ENCODE results near the gene ZNF511. TPM values are rescaled to one million over a fixed set of nuclear protein-coding genes. Genes with fewer than 3 reads are reported as not detected.

ZNF511 gene
- total RNA-seq, 1 donor from 2014 or later = 36.3 TPM

- peaks cover 0 to 84% of the 10 kb centered on the region in 2 donors for H3K36me3 ChIP-seq
- H3K27ac ChIP-seq = no peak overlapping the region
- DNase-seq (ENCODE audit: extremely low spot score in 2 of 2) = no peak
- no peaks in the 10 kb centered on the region for H3K4me1 ChIP-seq
- intact Hi-C loops (cut with DNase I) = no loop called here
- H3K9me3 ChIP-seq = no peaks in the 10 kb centered on the region
- no peak overlapping the region for H3K4me3 ChIP-seq
- no peaks in the 10 kb centered on the region for H3K27me3 ChIP-seq
- TF ChIP-seq POLR2AphosphoS5 (IDR thresholded peaks at IDR 0.05; ENCODE audit: insufficient read depth in 1 of 2, low read depth in 1 of 2) (no peak), CTCF (IDR thresholded peaks at IDR 0.05) (no peak)
Observed at GRCh38 chr10:133287832-133288500, 20.7 kb upstream of the ZNF511 start.

- no peaks in the 10 kb centered on the region for H3K27me3 ChIP-seq
- H3K27ac ChIP-seq = no peak overlapping the region
- peaks cover 0 to 81% of the 10 kb centered on the region in 2 donors for H3K36me3 ChIP-seq
- H3K4me1 ChIP-seq = no peaks in the 10 kb centered on the region
- TF ChIP-seq POLR2AphosphoS5 (IDR thresholded peaks at IDR 0.05; ENCODE audit: insufficient read depth in 1 of 2, low read depth in 1 of 2) (no peak), POLR2A (IDR thresholded peaks at IDR 0.05) (no peak), CTCF (IDR thresholded peaks at IDR 0.05) (no peak)
- no peak overlapping the region for H3K4me3 ChIP-seq
- H3K9me3 ChIP-seq = no peaks in the 10 kb centered on the region
- intact Hi-C loops (cut with DNase I) = no loop called here
- no peak for DNase-seq (ENCODE audit: extremely low spot score in 2 of 2)
Observed at GRCh38 chr10:133289761-133290160, 19.0 kb upstream of the ZNF511 start.

GRCh38 chr10:133292919-133293809 lies 15.6 kb upstream of the ZNF511 start:
- H3K36me3 ChIP-seq = peaks cover 0 to 84% of the 10 kb centered on the region in 2 donors

GRCh38 chr10:133293810-133294119 lies 14.9 kb upstream of the ZNF511 start:
- Histone ChIP-seq H3K4me1 (no peaks in the 10 kb centered on the region), H3K9me3 (no peaks in the 10 kb centered on the region), H3K27ac (no peak overlapping the region), H3K4me3 (no peak overlapping the region), H3K27me3 (no peaks in the 10 kb centered on the region), H3K36me3 (peaks cover 0 to 84% of the 10 kb centered on the region in 2 donors)
- intact Hi-C loops (cut with DNase I) = no loop called here
- no peak for TF ChIP-seq POLR2A (IDR thresholded peaks at IDR 0.05)
- TF ChIP-seq POLR2AphosphoS5 (IDR thresholded peaks at IDR 0.05; ENCODE audit: insufficient read depth in 1 of 2, low read depth in 1 of 2) = no peak
- no peak for TF ChIP-seq CTCF (IDR thresholded peaks at IDR 0.05)
- DNase-seq (ENCODE audit: extremely low spot score in 2 of 2) = no peak

More at GRCh38 chr10:133292919-133293809, 15.6 kb upstream of the ZNF511 start:
- Histone ChIP-seq H3K27me3 (no peaks in the 10 kb centered on the region), H3K27ac (no peak overlapping the region), H3K9me3 (no peaks in the 10 kb centered on the region), H3K4me1 (no peaks in the 10 kb centered on the region), H3K4me3 (no peak overlapping the region)
- intact Hi-C loops (cut with DNase I) = no loop called here
- no peak for DNase-seq (ENCODE audit: extremely low spot score in 2 of 2)
- TF ChIP-seq CTCF (IDR thresholded peaks at IDR 0.05) (no peak), POLR2AphosphoS5 (IDR thresholded peaks at IDR 0.05; ENCODE audit: insufficient read depth in 1 of 2, low read depth in 1 of 2) (no peak), POLR2A (IDR thresholded peaks at IDR 0.05) (no peak)

- H3K4me1 ChIP-seq = no peaks in the 10 kb centered on the region
- no peak for TF ChIP-seq POLR2A (IDR thresholded peaks at IDR 0.05)
- TF ChIP-seq CTCF (IDR thresholded peaks at IDR 0.05) = no peak
- TF ChIP-seq POLR2AphosphoS5 (IDR thresholded peaks at IDR 0.05; ENCODE audit: insufficient read depth in 1 of 2, low read depth in 1 of 2) = no peak
- H3K4me3 ChIP-seq = no peak overlapping the region
- no peaks in the 10 kb centered on the region for H3K27me3 ChIP-seq
- H3K36me3 ChIP-seq = peaks cover 0 to 84% of the 10 kb centered on the region in 2 donors
- intact Hi-C loops (cut with DNase I) = no loop called here
- no peak overlapping the region for H3K27ac ChIP-seq
- H3K9me3 ChIP-seq = no peaks in the 10 kb centered on the region
- no peak for DNase-seq (ENCODE audit: extremely low spot score in 2 of 2)
Observed at GRCh38 chr10:133294189-133294588, 14.5 kb upstream of the ZNF511 start.
